Testis (tissue), 2 donors: ENCODE measurements around the gene CMYA5.

Source experiments
- CTCF ChIP-seq, 3 experiments: fragments of 450-650 bp in 2 of 3; fragments of 200-600 bp in 1 of 3; sonication (generic) in 1 of 3; IDR thresholded peaks; one replicate each; pipeline ENCODE4 v1.5.1; 2016 to 2019; ENCODE audit warnings: antibody characterized with exemption in 3 of 3, mild to moderate bottlenecking in 2 of 3, moderate library complexity in 1 of 3
- POLR2A ChIP-seq: fragments of 450-650 bp; IDR thresholded peaks from one replicate; pipeline ENCODE4 v1.6.1; 2017; ENCODE audit warnings: antibody characterized with exemption, mild to moderate bottlenecking, moderate library complexity

GRCh38 chr5:79713727-79714126, 24.1 kb downstream of the CMYA5 start:
- TF ChIP-seq POLR2A = no peak
- no peak for TF ChIP-seq CTCF (IDR thresholded peaks at IDR 0.05)
